Liver (tissue), 9 donors: ENCODE data around the gene PDE3A. TPM values are rescaled to one million over a fixed set of nuclear protein-coding genes. Genes with fewer than 3 reads are reported as not detected.

Source experiments
- DNase-seq: peaks from one replicate; pipeline ENCODE4 v3.0.0-alpha.2; 2017; ENCODE audit warnings: low spot score
- H3K27ac ChIP-seq, 2 donors: one replicate each; pipeline ENCODE4 v1.7.0; 2013; ENCODE audit warnings: inconsistent platforms in 2 of 2, low read length in 2 of 2, control low read depth in 1 of 2, low read depth in 1 of 2, mild to moderate bottlenecking in 1 of 2
- H3K27me3 ChIP-seq, 4 donors: one replicate each; pipeline versions ENCODE4 v1.6.1 to v1.7.0; 2013; ENCODE audit warnings: low read length in 3 of 4, inconsistent platforms in 1 of 4, mild to moderate bottlenecking in 1 of 4, moderate library complexity in 1 of 4; ENCODE audit not compliant: control insufficient read depth in 4 of 4, insufficient read depth in 4 of 4
- H3K36me3 ChIP-seq, 4 donors: one replicate each; pipeline versions ENCODE4 v1.6.1 to v1.7.0; 2013; ENCODE audit warnings: low read length in 3 of 4, mild to moderate bottlenecking in 3 of 4, low read depth in 1 of 4, moderate library complexity in 1 of 4; ENCODE audit not compliant: control insufficient read depth in 4 of 4, insufficient read depth in 3 of 4
- H3K4me1 ChIP-seq, 4 donors: one replicate each; pipeline versions ENCODE4 v1.6.1 to v1.7.0; 2013; ENCODE audit warnings: low read length in 3 of 4, mild to moderate bottlenecking in 3 of 4, moderate library complexity in 1 of 4; ENCODE audit not compliant: control insufficient read depth in 4 of 4, insufficient read depth in 4 of 4
- H3K4me3 ChIP-seq, 3 donors: one replicate each; pipeline versions ENCODE4 v1.6.1 to v1.7.0; 2013; ENCODE audit warnings: low read length in 3 of 3, control low read depth in 1 of 3, low read depth in 1 of 3, mild to moderate bottlenecking in 1 of 3
- H3K9ac ChIP-seq, 2 donors: one replicate each; pipeline ENCODE4 v1.7.0; 2013; ENCODE audit warnings: low read length in 2 of 2, mild to moderate bottlenecking in 2 of 2, moderate library complexity in 2 of 2, control low read depth in 1 of 2, low read depth in 1 of 2
- H3K9me3 ChIP-seq, 4 donors: one replicate each; pipeline versions ENCODE4 v1.6.1 to v1.7.0; 2013; ENCODE audit warnings: low read length in 3 of 4; ENCODE audit not compliant: control insufficient read depth in 4 of 4
- CTCF ChIP-seq: fragments of 150-350 bp; IDR thresholded peaks from 2 replicates; pipeline ENCODE4 v1.5.1; 2017; ENCODE audit warnings: improper control_type of control experiment, low read depth, low read length; ENCODE audit not compliant: missing input control
- FOXA1 ChIP-seq: IDR thresholded peaks from 2 replicates; pipeline ENCODE4 v1.6.1; 2016; ENCODE audit warnings: antibody characterized with exemption
- FOXA2 ChIP-seq: IDR thresholded peaks from 2 replicates; pipeline ENCODE4 v1.6.1; 2016; ENCODE audit warnings: antibody characterized with exemption
- GABPA ChIP-seq, 2 donors: IDR thresholded peaks in 1 of 2; conservative IDR thresholded peaks in 1 of 2; 2 replicates each; pipeline ENCODE4 v1.6.1; 2016; ENCODE audit warnings: antibody characterized with exemption in 2 of 2, mild to moderate bottlenecking in 1 of 2, moderate library complexity in 1 of 2
- HNF4A ChIP-seq, 2 donors: conservative IDR thresholded peaks; 2 replicates each; pipeline ENCODE4 v1.6.1; 2016; ENCODE audit warnings: antibody characterized with exemption in 2 of 2, mild to moderate bottlenecking in 2 of 2
- HNF4G ChIP-seq: IDR thresholded peaks from 2 replicates; pipeline ENCODE4 v1.6.1; 2016; ENCODE audit warnings: antibody characterized with exemption
- JUND ChIP-seq, 2 donors: IDR thresholded peaks; 2 replicates each; pipeline ENCODE4 v1.6.1; 2016; ENCODE audit warnings: antibody characterized with exemption in 2 of 2
- MAX ChIP-seq: IDR thresholded peaks from 2 replicates; pipeline ENCODE4 v1.6.1; 2016; ENCODE audit warnings: antibody characterized with exemption
- NR2F2 ChIP-seq: IDR thresholded peaks from 2 replicates; pipeline ENCODE4 v1.6.1; 2016; ENCODE audit warnings: antibody characterized with exemption
- RAD21 ChIP-seq, 2 donors: IDR thresholded peaks; 2 replicates each; pipeline ENCODE4 v1.6.1; 2016; ENCODE audit warnings: antibody characterized with exemption in 2 of 2, mild to moderate bottlenecking in 2 of 2
- SP1 ChIP-seq: IDR thresholded peaks from 2 replicates; pipeline ENCODE4 v1.6.1; 2018; ENCODE audit warnings: antibody characterized with exemption, mild to moderate bottlenecking
- YY1 ChIP-seq: IDR thresholded peaks from 2 replicates; pipeline ENCODE4 v1.6.1; 2016; ENCODE audit warnings: antibody characterized with exemption, mild to moderate bottlenecking
- WGBS: extraction: QIAGEN DNeasy Blood & Tissue Kit; methylation state at CpG from one replicate; pipeline ENCODE4 v1.1.7; 2013; 5-methylcytosine and 5-hydroxymethylcytosine counted together
- polyA plus RNA-seq, 2 donors: library from polyadenylated mRNA; stranded (reverse) in 1 of 2; unstranded in 1 of 2; fragments of 200-250 nt in 1 of 2; fragments of >200 nt in 1 of 2; fragmentation: Nextera tagmentation in 1 of 2; extraction: Ambion mirVana in 1 of 2; gene quantifications; one replicate each; pipeline versions ENCODE4 v1.2.1 to v1.2.3, GENCODE V29; 2013 to 2015
- total RNA-seq, 2 donors: library from RNA; depleted of rRNA; stranded (reverse); fragments of >200 nt; gene quantifications; one replicate each; pipeline ENCODE4 v1.2.3, GENCODE V29; 2014
- donor health status: healthy.
- donor health status: healthy.
- donor health status: healthy.
- donor health status: healthy.
- donor health status: healthy.

The PDE3A gene
- total and polyA plus RNA-seq, 4 donors = 0.50 to 3.8 (median 2.2) TPM

- WGBS = 89% methylated on average over 2 of the region's 2 CpGs
- Histone ChIP-seq H3K27me3 (no peaks in the 10 kb centered on the region), H3K9me3 (peaks cover 0 to 4% (median 1%) of the 10 kb centered on the region in 4 donors), H3K27ac (no peak overlapping the region), H3K36me3 (no peaks in the 10 kb centered on the region), H3K4me3 (no peak overlapping the region), H3K9ac (no peak overlapping the region), H3K4me1 (no peaks in the 10 kb centered on the region)
- no peak for TF ChIP-seq GABPA (IDR thresholded peaks at IDR 0.05 in 1 of 2, conservative IDR thresholded peaks at IDR 0.05 in 1 of 2)
- no peak for TF ChIP-seq YY1
- no peak for TF ChIP-seq HNF4A (conservative IDR thresholded peaks at IDR 0.05)
- no peak for TF ChIP-seq MAX
- no peak for TF ChIP-seq CTCF
- no peak for DNase-seq
Observed at GRCh38 chr12:20657496-20657895, 289.2 kb downstream of the PDE3A start.

- H3K9ac ChIP-seq = no peak overlapping the region
- H3K36me3 ChIP-seq = no peaks in the 10 kb centered on the region
- H3K4me3 ChIP-seq = no peak overlapping the region
- peaks cover 0 to 8% (median 6%) of the 10 kb centered on the region in 4 donors for H3K4me1 ChIP-seq
- TF ChIP-seq JUND (IDR thresholded peaks at IDR 0.05) (no peak), GABPA (IDR thresholded peaks at IDR 0.05 in 1 of 2, conservative IDR thresholded peaks at IDR 0.05 in 1 of 2) (no peak), HNF4G (no peak), MAX (no peak), FOXA2 (no peak), SP1 (no peak), YY1 (no peak), NR2F2 (no peak), RAD21 (IDR thresholded peaks at IDR 0.05) (no peak)
- no peaks in the 10 kb centered on the region for H3K9me3 ChIP-seq
- no peak overlapping the region for H3K27ac ChIP-seq
- H3K27me3 ChIP-seq = no peaks in the 10 kb centered on the region
- WGBS = 41% methylated on average over 4 of the region's 4 CpGs
- DNase-seq = no peak
Observed at GRCh38 chr12:20681334-20681733, 313.0 kb downstream of the PDE3A start.

- DNase-seq = no peak
- no peak for TF ChIP-seq FOXA1
- TF ChIP-seq HNF4G = no peak
- no peak for TF ChIP-seq GABPA (IDR thresholded peaks at IDR 0.05 in 1 of 2, conservative IDR thresholded peaks at IDR 0.05 in 1 of 2)
- TF ChIP-seq FOXA2 = no peak
- TF ChIP-seq HNF4A (conservative IDR thresholded peaks at IDR 0.05) = no peak
- TF ChIP-seq SP1 = no peak
- no peaks in the 10 kb centered on the region for H3K27me3 ChIP-seq
Observed at GRCh38 chr12:20695232-20695631, 326.9 kb downstream of the PDE3A start, which contains the start of gene SLCO1C1. Gene SLCO1C1, plus strand, starts transcription at chr12:20695332. Its CDS starts 4,245 bp downstream, at chr12:20699577.

More at GRCh38 chr12:20695232-20695631, 326.9 kb downstream of the PDE3A start, which contains the start of gene SLCO1C1:
- H3K4me1 ChIP-seq = peaks cover 0 to 6% (median 0%) of the 10 kb centered on the region in 4 donors
- H3K4me3 ChIP-seq = no peak within 1 kb of the TSS
- no peaks in the 10 kb centered on the region for H3K36me3 ChIP-seq
- no peak within 1 kb of the TSS for H3K27ac ChIP-seq
- H3K9me3 ChIP-seq = no peaks in the 10 kb centered on the region
- H3K9ac ChIP-seq = no peak within 1 kb of the TSS
- WGBS = 76% methylated on average over 6 of the region's 6 CpGs
